H9 (cell line): Measurements from ENCODE around the gene TTC28. TPM values are rescaled to one million over a fixed set of nuclear protein-coding genes. Genes with fewer than 3 reads are reported as not detected.
"Not testable (repeated sequence)": the region's sequence is repeated elsewhere in the genome, so short reads cannot be mapped to it uniquely, and the experiment has no call there.

Experiments used
- DNase-seq: peaks from one replicate; pipeline ENCODE4 v3.0.0-alpha.2; 2017
- H2AFZ ChIP-seq: one replicate; pipeline ENCODE4 v1.6.1; 2013; ENCODE audit warnings: mild to moderate bottlenecking, low read length, control low read depth, moderate library complexity
- H2AK5ac ChIP-seq: 2 replicates; pipeline ENCODE4 v1.6.1; 2013; ENCODE audit warnings: low read length, control low read depth, mixed read lengths; ENCODE audit not compliant: insufficient read length
- H2BK120ac ChIP-seq: one replicate; pipeline ENCODE4 v1.6.1; 2013; ENCODE audit warnings: low read depth, mild to moderate bottlenecking, low read length, control low read depth, inconsistent platforms; ENCODE audit not compliant: poor library complexity, severe bottlenecking
- H2BK12ac ChIP-seq: 2 replicates; pipeline ENCODE4 v1.6.1; 2013; ENCODE audit warnings: low read length, control low read depth, mixed read lengths, low read depth; ENCODE audit not compliant: insufficient read length
- H2BK15ac ChIP-seq: 2 replicates; pipeline ENCODE4 v1.6.1; 2013; ENCODE audit warnings: low read depth, low read length, control low read depth
- H2BK20ac ChIP-seq: one replicate; pipeline ENCODE4 v1.6.1; 2013; ENCODE audit warnings: low read depth, mild to moderate bottlenecking, low read length, control low read depth, inconsistent platforms; ENCODE audit not compliant: poor library complexity, severe bottlenecking
- H2BK5ac ChIP-seq: 2 replicates; pipeline ENCODE4 v1.6.1; 2013; ENCODE audit warnings: low read length, control low read depth, mixed read lengths; ENCODE audit not compliant: insufficient read length
- H3K14ac ChIP-seq: 2 replicates; pipeline ENCODE4 v1.6.1; 2013; ENCODE audit warnings: low read length, control low read depth; ENCODE audit not compliant: insufficient read depth
- H3K18ac ChIP-seq: 2 replicates; pipeline ENCODE4 v1.6.1; 2013; ENCODE audit warnings: low read depth, mild to moderate bottlenecking, mixed read lengths, low read length, control low read depth; ENCODE audit not compliant: insufficient read length
- H3K23ac ChIP-seq: 2 replicates; pipeline ENCODE4 v1.6.1; 2013; ENCODE audit warnings: low read length, control low read depth, mixed read lengths, low read depth; ENCODE audit not compliant: insufficient read length
- H3K23me2 ChIP-seq: 2 replicates; pipeline ENCODE4 v1.6.1; 2013; ENCODE audit warnings: low read depth, mild to moderate bottlenecking, mixed read lengths, low read length, control low read depth; ENCODE audit not compliant: insufficient read length, poor library complexity, severe bottlenecking
- H3K27ac ChIP-seq: 2 replicates; pipeline ENCODE4 v1.5.1; 2013; ENCODE audit warnings: low read length, control low read depth, mixed read lengths, low read depth; ENCODE audit not compliant: insufficient read length
- H3K27me3 ChIP-seq: 2 replicates; pipeline ENCODE4 v1.6.1; 2013; ENCODE audit warnings: low read length, control low read depth, inconsistent platforms; ENCODE audit not compliant: insufficient read depth
- H3K4ac ChIP-seq: 2 replicates; pipeline ENCODE4 v1.6.1; 2013; ENCODE audit warnings: low read depth, mild to moderate bottlenecking, control low read depth, inconsistent platforms, low read length, moderate library complexity
- H3K4me1 ChIP-seq: 2 replicates; pipeline ENCODE4 v1.6.1; 2013; ENCODE audit warnings: low read length, control low read depth, inconsistent platforms; ENCODE audit not compliant: insufficient read depth
- H3K4me2 ChIP-seq: 2 replicates; pipeline ENCODE4 v1.6.1; 2013; ENCODE audit warnings: low read length, control low read depth, mixed read lengths; ENCODE audit not compliant: insufficient read length, insufficient read depth
- H3K56ac ChIP-seq: 2 replicates; pipeline ENCODE4 v1.6.1; 2013; ENCODE audit warnings: low read depth, mild to moderate bottlenecking, mixed read lengths, low read length, control low read depth; ENCODE audit not compliant: insufficient read length
- H3K79me1 ChIP-seq: 2 replicates; pipeline ENCODE4 v1.6.1; 2013; ENCODE audit warnings: low read depth, mild to moderate bottlenecking, moderate library complexity, low read length, control low read depth, inconsistent platforms; ENCODE audit not compliant: insufficient read depth, poor library complexity, severe bottlenecking
- H3K79me2 ChIP-seq: 2 replicates; pipeline ENCODE4 v1.6.1; 2013; ENCODE audit warnings: low read length, control low read depth, inconsistent platforms; ENCODE audit not compliant: insufficient read depth
- H3K9ac ChIP-seq: 2 replicates; pipeline ENCODE4 v1.6.1; 2013; ENCODE audit warnings: low read length, control low read depth, mixed read lengths; ENCODE audit not compliant: insufficient read length; ENCODE audit errors: extremely low read depth
- H3K9me3 ChIP-seq: one replicate; pipeline ENCODE4 v1.6.1; 2013; ENCODE audit warnings: low read depth, low read length, inconsistent platforms; ENCODE audit not compliant: control insufficient read depth
- H3T11ph ChIP-seq: one replicate; pipeline ENCODE4 v1.6.1; 2013; ENCODE audit warnings: mild to moderate bottlenecking, low read length, control low read depth, inconsistent platforms
- H4K20me1 ChIP-seq: one replicate; pipeline ENCODE4 v1.6.1; 2013; ENCODE audit not compliant: control insufficient read depth, insufficient read length, insufficient read depth
- H4K5ac ChIP-seq: 2 replicates; pipeline ENCODE4 v1.6.1; 2013; ENCODE audit warnings: low read depth, mild to moderate bottlenecking, mixed read lengths, low read length, control low read depth; ENCODE audit not compliant: insufficient read length
- H4K8ac ChIP-seq: replicated peaks from 2 replicates; pipeline ENCODE4 v1.6.1; 2013; ENCODE audit warnings: low read length, control low read depth, mixed read lengths, low read depth; ENCODE audit not compliant: insufficient read length
- H4K91ac ChIP-seq: 2 replicates; pipeline ENCODE4 v1.6.1; 2013; ENCODE audit warnings: low read depth, mild to moderate bottlenecking, moderate library complexity, mixed read lengths, low read length, control low read depth; ENCODE audit not compliant: insufficient read length
- H3K27ac Mint-ChIP-seq, 3 experiments: 2 replicates in 2 of 3; 3 replicates in 1 of 3; pipeline ENCODE4 v1.8.0; 2020 to 2021; ENCODE audit warnings: mixed read lengths in 3 of 3, mild to moderate bottlenecking in 1 of 3, moderate library complexity in 1 of 3
- H3K27me3 Mint-ChIP-seq: 2 replicates; pipeline ENCODE4 v1.8.0; 2021; ENCODE audit warnings: low read depth, mild to moderate bottlenecking, moderate library complexity, mixed read lengths
- H3K36me3 Mint-ChIP-seq, 3 experiments: 2 replicates in 2 of 3; 3 replicates in 1 of 3; pipeline ENCODE4 v1.8.0; 2020 to 2021; ENCODE audit warnings: low read depth in 3 of 3, mixed read lengths in 3 of 3; ENCODE audit not compliant: insufficient read depth in 1 of 3
- H3K4me1 Mint-ChIP-seq, 2 experiments: 2 replicates each; pipeline ENCODE4 v1.8.0; 2020; ENCODE audit warnings: mixed read lengths in 2 of 2
- H3K4me3 Mint-ChIP-seq, 2 experiments: 2 replicates in 1 of 2; 3 replicates in 1 of 2; pipeline ENCODE4 v1.8.0; 2020 to 2021; ENCODE audit warnings: mild to moderate bottlenecking in 2 of 2, mixed read lengths in 2 of 2, moderate library complexity in 1 of 2
- H3K9me3 Mint-ChIP-seq, 2 experiments: 2 replicates in 1 of 2; 3 replicates in 1 of 2; pipeline ENCODE4 v1.8.0; 2020; ENCODE audit warnings: mild to moderate bottlenecking in 2 of 2, mixed read lengths in 2 of 2, moderate library complexity in 1 of 2
- WGBS: extraction: QIAGEN DNeasy Blood & Tissue Kit; methylation state at CpG from one replicate; pipeline ENCODE4 v1.1.7; 2013; ENCODE audit warnings: missing lambda C conversion rate, low lambda C conversion rate, mixed read lengths; ENCODE audit not compliant: insufficient read length; ENCODE audit errors: extremely low coverage; 5-methylcytosine and 5-hydroxymethylcytosine counted together
- total RNA-seq: library from RNA; stranded (reverse); gene quantifications from 2 replicates; pipeline ENCODE4 v1.2.1, GENCODE V29; 2021

The TTC28 gene
- total RNA-seq, 1 experiment from 2014 or later = 13.6 TPM

DNA sequence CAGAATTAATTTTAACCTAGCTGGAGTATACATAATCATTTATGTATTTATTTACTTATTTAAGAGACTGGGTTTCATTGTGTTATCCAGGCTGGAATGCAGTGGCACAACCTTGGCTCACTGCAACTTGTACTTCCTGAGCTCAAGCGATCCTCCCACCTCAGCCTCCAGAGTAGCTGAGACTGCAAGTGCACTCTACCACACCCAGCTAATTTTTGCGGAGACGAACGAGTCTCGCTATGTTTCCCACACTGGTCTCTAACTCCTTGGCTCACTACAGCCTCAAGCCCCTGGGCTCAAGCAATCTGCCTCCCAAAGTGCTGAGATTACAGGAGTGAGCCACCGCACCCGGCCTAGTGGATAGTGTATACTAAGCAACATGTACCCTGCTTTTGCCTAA lies 1.5 kb downstream of the TTC28 start:
- not testable (repeated sequence) for H4K20me1 ChIP-seq, H2AFZ ChIP-seq, H2BK12ac ChIP-seq, H4K91ac ChIP-seq, H3T11ph ChIP-seq, H4K8ac ChIP-seq, H3K27ac ChIP-seq, H3K79me2 ChIP-seq, H2BK120ac ChIP-seq, H3K18ac ChIP-seq, H3K4me2 ChIP-seq, H3K9me3 Mint-ChIP-seq, H3K9me3 ChIP-seq, H3K4ac ChIP-seq, H3K56ac ChIP-seq, H3K79me1 ChIP-seq, DNase-seq, H4K5ac ChIP-seq, H3K27me3 ChIP-seq, H2BK15ac ChIP-seq, H3K23me2 ChIP-seq, H2AK5ac ChIP-seq, H3K36me3 Mint-ChIP-seq, H3K4me1 Mint-ChIP-seq, H3K23ac ChIP-seq, H2BK20ac ChIP-seq, H3K9ac ChIP-seq, H3K27ac Mint-ChIP-seq, H2BK5ac ChIP-seq, H3K4me1 ChIP-seq, H3K14ac ChIP-seq
- peak overlapping the region; percentile 35 to 88; a peak in 4 of 5 replicates for H3K4me3 Mint-ChIP-seq
- H3K27me3 Mint-ChIP-seq = peaks cover 26% of the 10 kb centered on the region
- WGBS = no CpG with 5 or more reads among the region's 7 CpGs
